Psoas muscle (tissue), 8 donors: ENCODE data around the gene ARRDC2. TPM values are rescaled to one million over a fixed set of nuclear protein-coding genes. Genes with fewer than 3 reads are reported as not detected.

ENCODE experiments used
- ATAC-seq, 4 donors: fragments of 200-7000 bp; cut with Tn5 transposase; one replicate each; pipeline ENCODE4 v1.9.1; 2020; ENCODE audit warnings: moderate library complexity in 3 of 4, mild to moderate bottlenecking in 2 of 4
- DNase-seq, 2 donors: peaks; one replicate each; pipeline ENCODE4 v3.0.0-alpha.2; 2020
- H3K27ac ChIP-seq: fragments of 200-600 bp; one replicate; pipeline ENCODE4 v1.8.0; 2022
- H3K27me3 ChIP-seq, 3 donors: fragments of 200-600 bp in 1 of 3; one replicate each; pipeline versions ENCODE4 v1.6.1 to v1.8.0; 2013 to 2022; ENCODE audit warnings: low read length in 2 of 3, mild to moderate bottlenecking in 2 of 3, moderate library complexity in 1 of 3; ENCODE audit not compliant: insufficient read depth in 3 of 3
- H3K36me3 ChIP-seq, 2 donors: fragments of 200-600 bp in 1 of 2; one replicate each; pipeline versions ENCODE4 v1.6.1 to v1.8.0; 2013 to 2022; ENCODE audit warnings: low read depth in 1 of 2, mild to moderate bottlenecking in 1 of 2, moderate library complexity in 1 of 2; ENCODE audit not compliant: insufficient read depth in 1 of 2
- H3K4me1 ChIP-seq: fragments of 200-600 bp; one replicate; pipeline ENCODE4 v1.8.0; 2022
- H3K4me3 ChIP-seq: fragments of 200-600 bp; one replicate; pipeline ENCODE4 v1.8.0; 2022; ENCODE audit warnings: mild to moderate bottlenecking
- H3K9me3 ChIP-seq: fragments of 200-600 bp; one replicate; pipeline ENCODE4 v1.8.0; 2022
- CTCF ChIP-seq: fragments of 200-600 bp; IDR thresholded peaks from one replicate; pipeline ENCODE4 v1.8.0; 2022; ENCODE audit warnings: antibody characterized with exemption
- WGBS, 3 donors: extraction: QIAGEN DNeasy Blood & Tissue Kit; methylation state at CpG; one replicate each; pipeline versions ENCODE4 v1.1.6 to v1.1.7; 2013; 5-methylcytosine and 5-hydroxymethylcytosine counted together
- intact Hi-C, 2 donors: fragments of 100-400 bp; cut with DNase I; formaldehyde crosslinking; loops; one replicate each; pipeline versions ENCODE4 v1.11.0 to v1.14.2; 2022
- polyA plus RNA-seq, 3 donors: library from polyadenylated mRNA; stranded (reverse); fragments of 200-250 nt; gene quantifications; one replicate each; pipeline ENCODE4 v1.2.3, GENCODE V29; 2013
- total RNA-seq, 4 donors: library from RNA; stranded (reverse); fragmentation: NEBNext Ultra II Directional in 2 of 4; extraction: Animal tissue kit (Norgen Biotek cat#: 25700) in 2 of 4; gene quantifications; one replicate each; pipeline versions ENCODE4 v1.2.1 to v1.2.4, GENCODE V29; 2021 to 2023
- donor health status: healthy with polysubstance abuse.
- donor health status: DM: no; HTN: no; CAD: no; lungs with moderate emphysema.
- donor health status: Bipolar disorder and iron deficiency.
- donor health status: healthy.
- donor health status: DM: yes; HTN: yes; CAD: no.
- donor health status: DM: no; HTN: no; CAD: no.
- donor health status: DM: no; HTN: no; CAD: no.
- donor health status: DM: yes; HTN: yes; CAD: no.

ARRDC2 gene
- total and polyA plus RNA-seq, 7 donors = 43.4 to 399 (median 173) TPM

- Histone ChIP-seq H3K27me3 (no peaks in the 10 kb centered on the region), H3K4me1 (peaks cover 59% of the 10 kb centered on the region), H3K9me3 (no peaks in the 10 kb centered on the region), H3K4me3 (peak overlapping the region; percentile 85), H3K36me3 (peaks cover 9 to 68% of the 10 kb centered on the region in 2 donors), H3K27ac (peak overlapping the region; percentile 97)
- intact Hi-C loops = no loop called here
- no peak for TF ChIP-seq CTCF
- peak; percentile 55 to 84 for DNase-seq
- ATAC-seq = peak; percentile 21 to 29 (median 26)
- WGBS, 3 donors = 28 to 44% (median 30%) methylated on average over 17 of the region's 17 CpGs
Observed at GRCh38 chr19:18013210-18014111, 5.5 kb downstream of the ARRDC2 start.

DNA sequence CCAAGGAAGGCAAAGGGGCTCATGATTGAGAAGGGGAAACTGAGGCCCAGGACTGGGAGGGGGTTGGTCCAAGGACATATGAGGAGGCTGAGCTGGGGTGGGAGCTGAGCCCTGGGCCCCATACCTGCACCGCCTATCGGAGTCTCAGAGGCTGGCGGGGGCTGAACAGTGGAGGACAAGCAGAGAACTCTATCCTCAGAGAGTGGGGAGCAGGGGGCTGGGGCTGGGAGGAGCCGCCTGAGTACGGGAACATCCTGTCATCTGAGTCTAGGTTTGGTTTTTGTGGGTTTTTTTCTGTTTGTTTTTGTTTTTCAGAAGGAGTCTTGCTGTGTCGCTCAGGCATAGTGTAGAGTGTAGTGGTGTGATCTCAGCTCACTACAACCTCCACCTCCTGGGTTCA is 6.2 kb downstream of the ARRDC2 start:
- no peak for TF ChIP-seq CTCF
- H3K4me1 ChIP-seq = peaks cover 54% of the 10 kb centered on the region
- no peaks in the 10 kb centered on the region for H3K9me3 ChIP-seq
- no peak for ATAC-seq
- intact Hi-C loops = no loop called here
- H3K36me3 ChIP-seq = peaks cover 9 to 65% of the 10 kb centered on the region in 2 donors
- peak overlapping the region; percentile 85 for H3K4me3 ChIP-seq
- no peaks in the 10 kb centered on the region for H3K27me3 ChIP-seq
- WGBS, 3 donors = 69 to 84% (median 70%) methylated on average over 6 of the region's 6 CpGs
- peak overlapping the region; percentile 97 for H3K27ac ChIP-seq
- peak in 1 of 2 donors; percentile 56 for DNase-seq

GRCh38 chr19:18016209-18016910 is 8.4 kb downstream of the ARRDC2 start:
- Histone ChIP-seq H3K4me3 (no peak overlapping the region), H3K36me3 (peaks cover 9 to 43% of the 10 kb centered on the region in 2 donors), H3K27me3 (no peaks in the 10 kb centered on the region), H3K27ac (peak overlapping the region; percentile 97), H3K4me1 (peaks cover 59% of the 10 kb centered on the region), H3K9me3 (no peaks in the 10 kb centered on the region)
- DNase-seq (peak; percentile 43 to 72), ATAC-seq (peak in 1 of 4 donors; percentile 2)
- TF ChIP-seq CTCF = no peak
- intact Hi-C loops = no loop called here
- 53 to 79% (median 60%) methylated on average over 14 of the region's 14 CpGs for WGBS, 3 donors

GRCh38 chr19:18017275-18018083 is 9.5 kb downstream of the ARRDC2 start:
- Histone ChIP-seq H3K36me3 (peaks cover 9 to 32% of the 10 kb centered on the region in 2 donors), H3K4me1 (peaks cover 57% of the 10 kb centered on the region), H3K9me3 (no peaks in the 10 kb centered on the region), H3K27me3 (no peaks in the 10 kb centered on the region), H3K27ac (peak overlapping the region; percentile 97), H3K4me3 (no peak overlapping the region)
- TF ChIP-seq CTCF = no peak
- peak; percentile 71 to 89 for DNase-seq
- ATAC-seq = peak; percentile 43 to 56 (median 51)
- intact Hi-C loops = no loop called here
- 14 to 17% (median 17%) methylated on average over 15 of the region's 15 CpGs for whole genome bisulfite sequencing, 3 donors
